GM12878 (cell line): ENCODE measurements around the gene NFATC1. TPM values are rescaled to one million over a fixed set of nuclear protein-coding genes. Genes with fewer than 3 reads are reported as not detected.

Experiments used
- ATAC-seq: fragments of 200-7000 bp; cut with Tn5 transposase; 3 replicates; pipeline ENCODE4 v1.9.1; 2020; ENCODE audit warnings: mild to moderate bottlenecking, moderate library complexity
- BruUV-seq: library from RNA; stranded (reverse); fragments of 400-500 nt; replicated peaks from 2 replicates; lab custom pipeline; 2021; lab: Mats Ljungman, UMichigan
- CTCF ChIA-PET: fragments of 300-600 bp; sonication (Branson Sonifier 250); formaldehyde crosslinking; extraction: SDS; loops from one replicate; lab custom pipeline; 2021; ENCODE audit warnings: inconsistent platforms; lab: Yijun Ruan, JAX
- POLR2A ChIA-PET: fragments of 350-600 bp; formaldehyde crosslinking; extraction: SDS; loops from one replicate; lab custom pipeline; 2021; ENCODE audit warnings: inconsistent platforms; lab: Charles Lee
- RAD21 ChIA-PET: fragments of 300-600 bp; sonication (Branson Sonifier 250); formaldehyde crosslinking; loops from one replicate; lab custom pipeline; 2023; ENCODE audit warnings: antibody characterized with exemption; ENCODE audit not compliant: unreplicated experiment; lab: Charles Lee
- SMC1A ChIA-PET: fragments of 300-600 bp; sonication (Branson Sonifier 250); formaldehyde crosslinking; loops from one replicate; lab custom pipeline; 2023; ENCODE audit not compliant: unreplicated experiment, uncharacterized antibody; lab: Charles Lee
- DNase-seq: peaks from one replicate; pipeline ENCODE4 v3.0.0-alpha.2; 2011; ENCODE audit warnings: low read depth, low spot score
- FAIRE-seq: peaks from 3 replicates; lab custom pipeline; 2011; peaks lifted over from hg19 to GRCh38; lab: Jason Lieb, UNC
- H2AFZ ChIP-seq: 2 replicates; pipeline ENCODE4 v1.6.0; 2011; ENCODE audit warnings: low read depth, low read length, control low read depth; ENCODE audit not compliant: control insufficient read depth
- H3K27ac ChIP-seq: 2 replicates; pipeline ENCODE4 v1.5.1; 2011; ENCODE audit warnings: control low read depth; ENCODE audit not compliant: control insufficient read depth, insufficient read depth
- H3K27me3 ChIP-seq, 2 experiments: replicated peaks in 1 of 2; 2 replicates each; pipeline versions ENCODE4 v1.6.0 to v1.6.1; 2011; ENCODE audit warnings: low read length in 1 of 2; ENCODE audit not compliant: control insufficient read depth in 2 of 2, insufficient read depth in 2 of 2
- H3K36me3 ChIP-seq, 2 experiments: 2 replicates each; pipeline ENCODE4 v1.5.1; 2011; ENCODE audit warnings: low read length in 1 of 2; ENCODE audit not compliant: control insufficient read depth in 2 of 2, insufficient read depth in 2 of 2
- H3K4me1 ChIP-seq: 2 replicates; pipeline ENCODE4 v1.6.1; 2011; ENCODE audit warnings: mild to moderate bottlenecking, low read length, moderate library complexity, mixed read lengths; ENCODE audit not compliant: control insufficient read depth, insufficient read depth
- H3K4me2 ChIP-seq: 2 replicates; pipeline ENCODE4 v1.6.0; 2011; ENCODE audit warnings: control low read depth; ENCODE audit not compliant: control insufficient read depth, insufficient read depth
- H3K4me3 ChIP-seq: fragments of 200-600 bp; sonication (generic); 2 replicates; pipeline ENCODE4 v1.5.1; 2016
- H3K79me2 ChIP-seq: 2 replicates; pipeline ENCODE4 v1.6.0; 2011; ENCODE audit warnings: low read length; ENCODE audit not compliant: control insufficient read depth, insufficient read depth
- H3K9ac ChIP-seq: 2 replicates; pipeline ENCODE4 v1.8.0; 2011; ENCODE audit warnings: low read length, control low read depth, mixed read lengths; ENCODE audit not compliant: control insufficient read depth, insufficient read depth
- H3K9me3 ChIP-seq: replicated peaks from 3 replicates; pipeline ENCODE4 v1.5.1; 2011; ENCODE audit warnings: mild to moderate bottlenecking, low read length; ENCODE audit not compliant: control insufficient read depth, insufficient read depth
- H4K20me1 ChIP-seq: 2 replicates; pipeline ENCODE4 v1.6.0; 2011; ENCODE audit not compliant: control insufficient read depth, insufficient read depth
- BHLHE40 ChIP-seq, 2 experiments: fragments of 450-650 bp in 1 of 2; IDR thresholded peaks; 2 replicates each; pipeline ENCODE4 v1.6.1; 2011 to 2017; ENCODE audit warnings: low read depth in 2 of 2, borderline replicate concordance in 1 of 2, improper control_type of control experiment in 1 of 2, low read length in 1 of 2, mild to moderate bottlenecking in 1 of 2
- BMI1 ChIP-seq: fragments of 450-650 bp; IDR thresholded peaks from 2 replicates; pipeline ENCODE4 v1.6.1; 2016; ENCODE audit warnings: mild to moderate bottlenecking, moderate library complexity, borderline replicate concordance
- CEBPB ChIP-seq, 2 experiments: fragments of 150-350 bp in 1 of 2; IDR thresholded peaks; 2 replicates each; pipeline ENCODE4 v1.6.1; 2012 to 2014; ENCODE audit warnings: low read depth in 2 of 2, low read length in 2 of 2, borderline replicate concordance in 1 of 2, inconsistent platforms in 1 of 2
- FOS ChIP-seq: IDR thresholded peaks from 3 replicates; pipeline ENCODE4 v1.6.1; 2011; ENCODE audit warnings: borderline replicate concordance; ENCODE audit not compliant: insufficient read length; ENCODE audit errors: extremely low read depth
- FOXK2 ChIP-seq: fragments of 450-650 bp; IDR thresholded peaks from 2 replicates; pipeline ENCODE4 v1.6.1; 2017; ENCODE audit warnings: mild to moderate bottlenecking, moderate library complexity
- HCFC1 ChIP-seq: fragments of 150-350 bp; IDR thresholded peaks from 2 replicates; pipeline ENCODE4 v1.6.1; 2014; ENCODE audit warnings: low read length
- IRF5 ChIP-seq: fragments of 450-650 bp; IDR thresholded peaks from 2 replicates; pipeline ENCODE4 v1.6.1; 2017; ENCODE audit warnings: borderline replicate concordance
- NFYA ChIP-seq: IDR thresholded peaks from 2 replicates; pipeline ENCODE4 v1.6.1; 2011; ENCODE audit warnings: low read depth, mild to moderate bottlenecking, low read length, improper control_type of control experiment, borderline replicate concordance
- NRF1 ChIP-seq: conservative IDR thresholded peaks from 2 replicates; pipeline ENCODE4 v1.6.1; 2011; ENCODE audit warnings: mild to moderate bottlenecking, low read depth, low read length, improper control_type of control experiment
- SKIL ChIP-seq: fragments of 450-650 bp; IDR thresholded peaks from 2 replicates; pipeline ENCODE4 v1.6.1; 2017; ENCODE audit warnings: mild to moderate bottlenecking, low read depth, inconsistent platforms; ENCODE audit not compliant: poor library complexity, severe bottlenecking
- ZNF207 ChIP-seq: fragments of 450-650 bp; IDR thresholded peaks from 2 replicates; pipeline ENCODE4 v1.6.1; 2014; ENCODE audit warnings: antibody characterized with exemption, mild to moderate bottlenecking, borderline replicate concordance
- ZNF687 ChIP-seq: fragments of 450-650 bp; IDR thresholded peaks from 2 replicates; pipeline ENCODE4 v1.6.1; 2017; ENCODE audit warnings: mild to moderate bottlenecking, moderate library complexity
- WGBS: methylation state at CpG from one replicate; pipeline ENCODE4 v1.1.6; 2016; ENCODE audit warnings: low lambda C conversion rate; ENCODE audit not compliant: insufficient replicate concordance, insufficient coverage; ENCODE audit errors: missing lambda C conversion rate; 5-methylcytosine and 5-hydroxymethylcytosine counted together
- in situ Hi-C: fragments of 300-500 bp; cut with MboI; formaldehyde crosslinking; loops from 9 replicates; pipeline ENCODE4 v1.14.3; 2018; ENCODE audit warnings: mixed read lengths
- intact Hi-C: fragments of 100-400 bp; cut with micrococcal nuclease; formaldehyde crosslinking; loops from one replicate; pipeline ENCODE4 v1.14.2; 2022; ENCODE audit not compliant: unreplicated experiment
- polyA plus RNA-seq, 11 experiments: library from polyadenylated mRNA; depleted of rRNA in 4 of 11; unstranded in 6 of 11; stranded (reverse) in 5 of 11; fragments of >200 nt; fragmentation: Nextera tagmentation in 4 of 11; fragmentation: Illumina TruSeq in 1 of 11; extraction: Ambion mirVana in 4 of 11; extraction: Trizol in 1 of 11; gene quantifications; 1 replicate in 1 of 11; 2 replicates in 10 of 11; pipeline versions ENCODE4 v1.2.1 to v1.2.3, GENCODE V29; 2011 to 2016; ENCODE audit warnings: inconsistent platforms in 2 of 11, missing spikeins in 2 of 11, low read depth in 1 of 11
- total RNA-seq, 4 experiments: library from RNA; depleted of rRNA in 3 of 4; stranded (reverse); fragments of >200 nt in 3 of 4; fragmentation: Illumina TruSeq in 1 of 4; extraction: Trizol in 1 of 4; gene quantifications; 2 replicates each; pipeline versions ENCODE4 v1.2.1 to v1.2.3, GENCODE V29; 2013 to 2021

The NFATC1 gene
- total and polyA plus RNA-seq, 10 of the 15 experiments (the other 5 are each of a cell fraction or from before 2014, with no cell fraction given) = 0.84 to 20.8 (median 5.1) TPM

DNA sequence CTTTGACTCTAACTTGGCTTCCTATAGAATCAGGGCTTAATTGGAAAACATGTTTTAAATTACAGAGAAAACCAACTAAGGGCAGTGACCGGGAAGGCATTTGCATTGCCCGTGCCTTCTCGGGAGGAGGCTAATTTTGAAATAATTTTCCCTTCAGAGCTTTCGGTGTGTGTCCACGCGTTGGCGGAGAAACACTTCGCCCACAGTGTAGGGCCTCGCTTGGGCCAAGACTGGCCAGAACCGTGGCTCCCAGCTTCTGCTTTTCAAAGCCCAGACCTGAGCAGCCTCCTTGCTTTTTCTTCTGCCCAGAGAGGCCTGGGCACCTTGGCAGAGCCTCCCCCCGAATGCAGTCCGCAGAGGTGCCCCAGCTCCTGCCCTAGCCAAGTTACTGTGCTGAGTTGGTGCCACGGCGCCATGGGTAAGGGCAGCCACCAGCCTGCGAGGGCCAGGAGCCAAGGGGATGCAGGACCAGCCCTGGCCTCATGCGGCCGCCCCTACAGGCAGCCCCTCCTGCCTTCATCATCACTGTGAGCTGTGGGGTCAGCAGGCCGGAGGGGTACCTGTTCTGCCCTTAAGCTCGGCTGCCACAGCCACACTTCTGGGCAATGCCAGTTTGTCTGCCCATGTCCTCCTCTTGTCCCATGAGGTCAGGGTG lies 57.4 kb downstream of the NFATC1 start (continued):
- TF ChIP-seq IRF5 = no peak
- TF ChIP-seq BMI1 = no peak
- TF ChIP-seq BHLHE40 (IDR thresholded peaks at IDR 0.05; ENCODE audit: borderline replicate concordance in 1 of 2, low read depth in 2 of 2, low read length in 1 of 2) = no peak
- no peak for TF ChIP-seq FOXK2
- no peak for TF ChIP-seq CEBPB (IDR thresholded peaks at IDR 0.05; ENCODE audit: borderline replicate concordance in 1 of 2, low read depth in 2 of 2, low read length in 2 of 2)

DNA sequence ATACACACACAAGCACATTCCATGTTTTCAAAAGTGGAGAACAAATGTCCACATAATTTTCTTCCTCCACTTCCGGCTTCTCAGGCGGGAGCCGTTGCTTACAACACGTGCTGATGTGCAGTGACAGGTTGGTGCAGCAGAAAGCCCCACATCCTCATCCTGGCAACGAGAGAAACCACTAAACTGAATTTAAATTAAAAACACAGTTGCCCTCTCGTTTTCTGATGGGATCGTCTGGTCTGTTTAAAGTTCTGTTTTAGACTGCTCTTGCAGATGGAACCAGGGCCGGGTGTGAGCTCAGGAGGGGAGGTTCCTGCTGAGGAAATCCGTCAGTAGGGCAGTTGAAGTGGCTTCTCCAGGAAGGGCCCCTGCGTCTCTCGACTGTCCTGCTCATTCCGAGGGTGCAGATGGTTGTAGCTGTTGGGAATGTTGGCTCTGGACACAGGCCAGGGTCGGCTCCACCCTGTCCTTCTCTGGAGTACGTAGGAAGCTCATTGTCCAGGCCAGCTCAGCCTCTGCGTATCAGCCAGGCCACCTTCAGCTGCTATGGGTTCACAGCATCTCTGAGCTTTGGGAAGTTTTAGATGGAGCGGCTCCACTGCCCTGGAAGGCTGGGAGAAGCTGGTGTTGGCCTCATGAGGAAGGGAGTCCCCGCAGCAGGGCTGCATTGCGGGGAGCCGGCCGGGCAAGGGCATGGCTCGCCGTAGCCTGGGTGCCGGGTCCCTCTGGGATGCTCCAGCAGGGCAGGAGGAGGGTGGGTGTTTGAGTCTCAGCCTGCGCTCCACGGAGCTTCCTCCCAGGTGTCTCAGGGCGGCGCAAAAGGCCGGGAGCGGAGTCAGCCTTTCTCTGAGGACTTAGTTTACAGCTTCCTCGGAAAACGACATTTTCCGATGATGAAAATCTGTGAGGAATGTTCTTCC lies 58.3 kb downstream of the NFATC1 start:
- Histone ChIP-seq H2AFZ (no peak overlapping the region), H3K4me1 (no peaks in the 10 kb centered on the region), H3K79me2 (no peaks in the 10 kb centered on the region), H3K36me3 (peaks cover 0 to 8% of the 10 kb centered on the region in 2 experiments; a peak in 3 of 4 replicates), H3K4me3 (no peak overlapping the region), H3K4me2 (no peak overlapping the region), H3K27ac (no peak overlapping the region), H3K9me3 (no peaks in the 10 kb centered on the region), H3K9ac (no peak overlapping the region), H4K20me1 (no peaks in the 10 kb centered on the region), H3K27me3 (no peaks in the 10 kb centered on the region)
- no peak for DNase-seq
- BruUV-seq = no TSS peak
- CTCF ChIA-PET = no interaction called here
- in situ Hi-C loops (no loop called here), intact Hi-C loops (no loop called here)
- no peak for FAIRE-seq
- ATAC-seq = no peak
- POLR2A ChIA-PET = no interaction called here
- RAD21 ChIA-PET = no interaction called here
- 87% methylated on average over 32 of the region's 32 CpGs for WGBS
- SMC1A ChIA-PET = interaction anchor here (0.7 kb wide), 1 partner anchor 70 kb away, joined by 3 read pairs; no protein-coding TSS in a partner anchor
- TF ChIP-seq NFYA = no peak
- no peak for TF ChIP-seq NRF1
- no peak for TF ChIP-seq ZNF687
- no peak for TF ChIP-seq ZNF207
- TF ChIP-seq HCFC1 = no peak
- no peak for TF ChIP-seq SKIL
- no peak for TF ChIP-seq FOS
